GM12873 (cell line): ENCODE results near the gene PHETA1.

Source experiments
- CTCF ChIP-seq: IDR thresholded peaks from 2 replicates; pipeline ENCODE4 v1.5.1; 2012; ENCODE audit warnings: low read depth, mild to moderate bottlenecking, moderate library complexity, low read length, control low read depth; ENCODE audit not compliant: insufficient read depth; ENCODE audit errors: missing control alignments

PHETA1 gene

DNA sequence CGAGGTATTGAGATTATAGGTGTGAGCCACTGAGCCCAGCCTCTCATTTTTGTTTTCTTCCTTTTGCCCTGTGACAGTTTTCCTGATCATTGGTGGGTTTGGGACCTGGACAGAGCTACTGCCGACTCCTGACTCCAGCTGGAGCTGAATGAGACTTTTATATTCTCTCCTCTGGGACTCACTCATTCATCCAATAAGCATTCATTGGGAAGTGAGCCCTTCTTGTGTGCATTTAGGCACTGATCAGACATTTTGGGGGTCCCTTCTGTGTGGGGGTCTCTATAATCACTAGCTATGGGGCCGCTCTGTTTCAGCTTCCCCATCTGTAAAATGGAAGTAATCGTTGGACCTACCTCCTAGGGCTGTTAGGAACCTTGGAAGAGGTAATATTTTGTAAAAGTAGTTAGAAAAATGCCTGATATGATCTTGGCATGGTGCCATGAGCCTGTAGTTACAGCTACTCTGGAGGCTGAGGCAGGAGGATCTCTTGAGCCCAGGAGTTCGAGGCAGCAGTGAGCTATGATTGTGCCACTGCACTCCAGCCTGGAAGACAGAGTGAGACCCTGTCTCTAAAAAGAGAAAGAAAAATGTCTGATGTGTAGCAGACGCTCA lies 44.0 kb upstream of the PHETA1 start:
- TF ChIP-seq CTCF, result no peak

- TF ChIP-seq CTCF, result no peak
These were observed 43.3 kb upstream of the PHETA1 start for GRCh38 chr12:111412007-111412829.

DNA sequence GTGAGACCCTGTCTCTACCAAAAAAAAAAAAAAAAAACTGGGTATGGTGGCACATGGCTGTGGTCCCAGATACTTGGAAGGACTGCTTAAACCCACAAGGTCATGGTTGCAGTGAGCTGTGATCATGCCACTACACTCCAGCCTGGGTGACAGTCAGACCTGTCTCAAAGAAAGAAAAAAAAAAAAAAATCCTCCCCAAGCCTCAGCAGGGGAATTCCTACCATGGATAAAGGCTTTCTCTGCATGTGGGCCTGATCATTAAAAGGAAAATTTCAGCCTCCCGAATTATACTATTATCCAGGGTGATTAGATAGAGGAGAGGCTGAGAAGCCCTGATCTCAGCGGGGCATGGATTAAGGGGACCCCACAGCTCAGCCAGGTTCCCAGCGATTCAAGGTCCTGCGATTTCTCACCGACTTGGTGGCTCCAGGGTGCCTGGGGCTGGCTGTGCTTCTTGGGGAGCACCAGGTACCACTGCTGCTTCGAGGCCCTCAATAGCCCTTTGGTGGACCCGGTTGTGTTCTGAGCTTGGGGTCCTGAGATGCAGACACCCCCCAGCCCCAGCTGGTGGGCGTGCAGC lies 42.4 kb upstream of the PHETA1 start:
- TF ChIP-seq CTCF, result no peak

- TF ChIP-seq CTCF, result no peak
These were observed 41.7 kb upstream of the PHETA1 start for GRCh38 chr12:111410431-111411184.

DNA sequence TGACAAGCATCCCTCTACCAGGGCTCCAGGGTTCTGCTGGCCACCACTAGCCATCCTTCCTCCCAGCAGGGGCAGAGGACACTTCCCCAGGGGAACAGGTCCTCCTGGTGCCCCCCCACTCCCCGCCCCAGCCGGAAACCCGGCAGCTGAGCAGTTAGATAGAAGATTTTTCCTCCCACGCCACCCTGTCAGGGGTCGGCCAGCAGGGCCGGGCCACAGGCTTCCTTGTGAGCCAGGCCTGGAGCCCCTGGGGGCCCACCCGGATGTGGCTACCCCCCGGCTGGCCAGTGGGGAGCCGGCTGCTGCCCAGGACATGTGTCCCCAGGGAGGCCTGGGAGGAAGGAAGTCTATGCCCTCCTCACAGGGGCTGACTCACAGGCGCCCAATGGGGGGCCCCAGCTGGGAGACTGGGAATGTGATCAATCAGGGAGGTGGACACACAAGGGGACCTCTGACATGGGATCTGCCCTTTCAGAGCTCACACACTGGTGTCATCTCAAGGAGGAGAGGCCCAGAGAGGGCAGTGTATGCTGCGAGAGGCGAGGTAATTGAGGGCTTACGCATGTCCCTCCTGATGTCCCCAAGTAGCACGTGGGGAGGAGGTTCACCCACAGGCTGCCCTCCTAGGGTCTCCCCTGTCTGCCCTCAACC lies 41.0 kb upstream of the PHETA1 start:
- no peak for TF ChIP-seq CTCF

- TF ChIP-seq CTCF, result no peak
These were observed 40.5 kb upstream of the PHETA1 start for GRCh38 chr12:111409403-111409779.
